HG02798 (cell line): ENCODE measurements around the gene SLC16A2.
"Not testable (repeated sequence)": the region's sequence is repeated elsewhere in the genome, so short reads cannot be mapped to it uniquely, and the experiment has no call there.

Experiments used
- ATAC-seq: cut with Tn5 transposase; IDR thresholded peaks from one replicate; pipeline ENCODE4 v1.9.1; 2021; ENCODE audit warnings: mild to moderate bottlenecking; ENCODE audit not compliant: unreplicated experiment, poor library complexity

The SLC16A2 gene

GRCh38 chrX:74438764-74439163, 17.5 kb downstream of the SLC16A2 start:
- ATAC-seq = no peak

- no peak for ATAC-seq
Observed at GRCh38 chrX:74445099-74445498, 23.8 kb downstream of the SLC16A2 start.

- ATAC-seq = no peak
Observed at GRCh38 chrX:74446876-74447275, 25.6 kb downstream of the SLC16A2 start.

- ATAC-seq = no peak
Observed at GRCh38 chrX:74448669-74449068, 27.4 kb downstream of the SLC16A2 start.

GRCh38 chrX:74449322-74449936, 28.1 kb downstream of the SLC16A2 start:
- no peak for ATAC-seq

GRCh38 chrX:74449937-74450330, 28.6 kb downstream of the SLC16A2 start:
- no peak for ATAC-seq

- ATAC-seq = no peak
Observed at GRCh38 chrX:74450803-74451449, 29.6 kb downstream of the SLC16A2 start.

GRCh38 chrX:74451450-74452198, 30.3 kb downstream of the SLC16A2 start:
- ATAC-seq = no peak

- no peak for ATAC-seq
Observed at GRCh38 chrX:74452199-74452481, 30.8 kb downstream of the SLC16A2 start.

GRCh38 chrX:74453178-74453577, 31.9 kb downstream of the SLC16A2 start:
- ATAC-seq = no peak

- not testable (repeated sequence) for ATAC-seq
Observed at GRCh38 chrX:74454233-74454632, 32.9 kb downstream of the SLC16A2 start.

- ATAC-seq = no peak
Observed at GRCh38 chrX:74458736-74459135, 37.4 kb downstream of the SLC16A2 start.

GRCh38 chrX:74461384-74461783, 40.1 kb downstream of the SLC16A2 start:
- ATAC-seq = no peak

- ATAC-seq = no peak
Observed at GRCh38 chrX:74464722-74465121, 43.4 kb downstream of the SLC16A2 start.

GRCh38 chrX:74465424-74465823, 44.1 kb downstream of the SLC16A2 start:
- no peak for ATAC-seq

GRCh38 chrX:74467656-74468055, 46.4 kb downstream of the SLC16A2 start:
- no peak for ATAC-seq

GRCh38 chrX:74473116-74473515, 51.8 kb downstream of the SLC16A2 start:
- not testable (repeated sequence) for ATAC-seq

- ATAC-seq = no peak
Observed at GRCh38 chrX:74490247-74490646, 69.0 kb downstream of the SLC16A2 start.

GRCh38 chrX:74492720-74493201, 71.5 kb downstream of the SLC16A2 start:
- no peak for ATAC-seq

GRCh38 chrX:74493806-74494205, 72.5 kb downstream of the SLC16A2 start:
- ATAC-seq = no peak

GRCh38 chrX:74498924-74499323, 77.6 kb downstream of the SLC16A2 start:
- ATAC-seq = no peak

GRCh38 chrX:74500067-74500466, 78.8 kb downstream of the SLC16A2 start:
- no peak for ATAC-seq
